CMK (cell line): Measurements from ENCODE around the gene GAB1.

Experiments
- DNase-seq: peaks from one replicate; pipeline ENCODE4 v3.0.0-alpha.2; 2010; ENCODE audit warnings: low read depth

The GAB1 gene

GRCh38 chr4:143417679-143418403, 81.2 kb downstream of the GAB1 start:
- DNase-seq: no peak

- DNase-seq: no peak
Measured at GRCh38 chr4:143420227-143420626, 83.6 kb downstream of the GAB1 start.

- DNase-seq: no peak
Measured at GRCh38 chr4:143421609-143422008, 84.9 kb downstream of the GAB1 start.

DNA sequence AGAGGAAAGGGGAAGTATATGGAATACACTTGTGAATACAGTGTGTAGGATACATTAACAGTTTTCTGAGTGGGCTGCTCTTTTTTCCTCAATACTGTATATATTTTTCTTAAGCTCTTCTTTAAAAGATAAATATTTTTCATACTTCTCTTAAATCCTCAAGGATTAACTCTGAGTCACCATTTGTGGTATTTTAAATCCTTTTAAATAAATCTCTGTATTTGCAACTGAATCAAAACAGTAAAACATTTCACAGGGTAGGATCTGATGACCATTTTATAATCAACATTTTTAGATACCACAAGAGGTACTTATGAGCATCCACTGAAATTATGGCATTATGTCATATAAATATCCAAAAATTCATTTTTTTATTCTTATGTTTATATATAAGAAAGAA, 87.6 kb downstream of the GAB1 start:
- no peak for DNase-seq

GRCh38 chr4:143431526-143432257, 95.0 kb downstream of the GAB1 start:
- DNase-seq: no peak

- DNase-seq: no peak
Measured at GRCh38 chr4:143432258-143432591, 95.5 kb downstream of the GAB1 start.

DNA sequence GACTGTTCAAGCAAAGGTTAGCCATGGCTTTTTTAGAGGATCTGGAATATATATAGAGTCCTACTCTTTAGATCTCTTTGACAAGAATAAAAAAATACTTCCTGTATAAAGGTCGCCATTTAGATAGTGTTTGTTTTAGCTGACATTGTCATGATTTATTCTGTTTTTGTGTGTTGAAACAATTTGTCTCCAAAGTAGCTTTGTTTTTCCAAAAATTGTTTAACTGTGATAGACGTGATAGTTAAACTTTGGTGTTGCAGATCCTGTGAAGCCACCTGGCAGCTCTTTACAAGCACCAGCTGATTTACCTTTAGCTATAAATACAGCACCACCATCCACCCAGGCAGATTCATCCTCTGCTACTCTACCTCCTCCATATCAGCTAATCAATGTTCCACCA, 96.6 kb downstream of the GAB1 start:
- no peak for DNase-seq

- DNase-seq: no peak
Measured at GRCh38 chr4:143435955-143436354, 99.3 kb downstream of the GAB1 start.

GRCh38 chr4:143437476-143437875, 100.8 kb downstream of the GAB1 start:
- no peak for DNase-seq

GRCh38 chr4:143437937-143438336, 101.3 kb downstream of the GAB1 start:
- DNase-seq: no peak

- no peak for DNase-seq
Measured at GRCh38 chr4:143438710-143439109, 102.0 kb downstream of the GAB1 start.

DNA sequence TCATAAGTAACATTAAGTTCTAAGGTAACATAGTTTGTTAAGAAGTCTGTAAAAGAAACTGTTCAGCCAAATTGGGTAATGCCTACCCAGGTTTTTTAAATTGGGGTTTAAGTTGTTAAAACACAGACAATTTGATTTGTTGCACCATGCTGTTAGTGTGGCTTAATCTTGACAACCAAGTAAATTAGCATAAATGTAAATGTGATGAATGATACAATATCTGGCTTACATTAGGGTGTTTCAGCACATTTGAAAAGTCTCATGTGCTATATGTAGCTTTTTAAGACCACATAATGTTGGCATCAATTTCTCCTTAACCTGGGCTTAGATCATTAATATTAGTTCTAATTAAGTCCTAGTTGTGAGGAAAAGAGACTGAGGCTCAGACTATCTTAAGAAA, 104.4 kb downstream of the GAB1 start:
- no peak for DNase-seq

DNA sequence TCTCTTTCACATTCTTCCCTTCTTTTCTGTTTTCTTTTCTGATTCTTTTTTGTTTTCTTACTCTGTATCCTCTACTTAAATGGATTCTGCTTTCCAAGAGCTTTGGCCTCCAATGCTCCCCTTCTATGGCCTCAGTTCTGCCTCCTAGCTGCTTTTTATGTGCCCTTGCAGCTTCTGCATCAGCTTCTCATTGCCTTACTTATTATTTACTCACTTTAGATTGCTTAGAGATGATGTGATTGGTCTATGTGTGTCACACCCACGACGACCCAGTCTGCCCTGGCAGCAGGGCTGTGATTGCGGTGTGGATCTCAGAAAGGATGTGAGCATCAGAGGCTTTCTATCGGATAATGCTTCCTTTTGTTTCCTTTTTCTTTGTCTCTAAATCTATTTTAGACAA, 105.0 kb downstream of the GAB1 start:
- DNase-seq: no peak

- DNase-seq: no peak
Measured at GRCh38 chr4:143443728-143444127, 107.1 kb downstream of the GAB1 start.

DNA sequence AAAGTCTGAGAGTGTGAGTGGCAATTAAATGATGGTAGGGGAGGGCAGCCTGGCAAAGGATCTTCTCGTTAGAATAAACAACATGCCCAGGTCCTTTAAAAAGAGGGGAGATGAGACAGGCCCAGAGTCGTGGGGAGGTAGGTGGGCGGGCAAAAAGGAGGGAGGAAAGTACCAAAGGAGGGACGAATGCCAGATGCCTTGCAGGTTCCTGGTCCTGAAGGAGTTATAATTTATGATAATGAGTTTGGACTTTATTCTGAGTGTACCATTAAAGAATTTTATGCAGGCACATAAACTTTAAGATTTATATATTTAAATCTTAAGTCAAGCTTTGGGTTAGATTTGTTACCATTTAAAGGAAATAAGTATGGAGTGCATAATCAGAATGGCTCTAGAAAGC, 114.5 kb downstream of the GAB1 start:
- DNase-seq: no peak

- no peak for DNase-seq
Measured at GRCh38 chr4:143455211-143455610, 118.5 kb downstream of the GAB1 start.

- no peak for DNase-seq
Measured at GRCh38 chr4:143458966-143459365, 122.3 kb downstream of the GAB1 start.

DNA sequence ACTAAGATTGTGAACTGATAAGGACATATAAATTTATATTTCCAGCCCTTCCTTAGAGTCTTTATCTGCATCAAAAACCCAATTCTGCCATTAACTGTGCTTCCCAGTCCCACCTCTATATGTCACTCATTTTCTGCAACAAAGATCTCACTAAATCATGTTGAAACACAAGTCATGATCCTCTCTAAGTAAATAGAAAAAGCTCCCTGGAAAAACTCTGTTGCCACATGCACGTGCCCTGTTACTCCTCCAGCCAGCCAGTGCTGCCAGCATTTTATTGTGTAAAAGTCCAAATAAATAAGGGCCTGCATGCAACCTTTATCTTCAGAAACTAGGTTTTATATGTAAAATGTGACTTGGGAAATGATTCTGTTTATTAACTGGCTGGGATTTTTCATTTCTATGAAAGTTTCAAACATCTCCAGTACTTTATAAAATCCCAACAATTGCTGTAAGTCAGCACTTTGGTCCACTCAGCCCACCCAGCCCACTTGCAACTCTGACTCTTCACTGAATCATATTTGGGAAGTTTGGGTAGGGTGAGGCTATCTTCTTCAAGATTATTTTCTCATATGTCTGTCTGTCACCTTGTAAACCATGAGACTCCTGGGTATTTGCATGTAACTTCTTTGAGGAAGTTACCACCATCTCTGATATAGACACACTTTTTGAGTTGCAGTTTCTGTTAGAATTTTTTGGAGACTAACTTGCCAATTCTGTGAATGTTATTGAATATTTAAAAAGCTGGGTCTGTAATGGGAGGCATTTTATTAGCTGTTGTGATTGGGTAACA, 136.9 kb downstream of the GAB1 start:
- DNase-seq: no peak

GRCh38 chr4:143477487-143477886, 140.8 kb downstream of the GAB1 start:
- DNase-seq: no peak

DNA sequence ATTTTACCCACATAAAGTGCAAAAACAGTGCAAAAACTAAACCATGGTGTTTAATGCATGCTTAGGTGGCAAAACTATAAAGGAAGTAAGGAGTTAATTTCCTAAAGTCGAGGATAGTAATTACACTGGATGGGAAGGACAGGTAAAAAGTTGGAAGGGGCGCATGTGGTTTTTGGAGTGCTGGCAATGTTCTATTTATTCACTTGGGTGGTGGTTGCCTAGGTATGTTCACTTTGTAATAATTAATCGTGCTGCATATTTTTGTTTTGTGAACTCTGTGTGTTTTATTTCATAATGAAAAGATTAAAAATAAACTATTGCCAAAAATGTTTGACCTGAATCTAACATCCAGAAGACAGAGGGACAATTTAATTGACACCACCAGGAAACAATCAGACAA, 144.7 kb downstream of the GAB1 start:
- no peak for DNase-seq

DNA sequence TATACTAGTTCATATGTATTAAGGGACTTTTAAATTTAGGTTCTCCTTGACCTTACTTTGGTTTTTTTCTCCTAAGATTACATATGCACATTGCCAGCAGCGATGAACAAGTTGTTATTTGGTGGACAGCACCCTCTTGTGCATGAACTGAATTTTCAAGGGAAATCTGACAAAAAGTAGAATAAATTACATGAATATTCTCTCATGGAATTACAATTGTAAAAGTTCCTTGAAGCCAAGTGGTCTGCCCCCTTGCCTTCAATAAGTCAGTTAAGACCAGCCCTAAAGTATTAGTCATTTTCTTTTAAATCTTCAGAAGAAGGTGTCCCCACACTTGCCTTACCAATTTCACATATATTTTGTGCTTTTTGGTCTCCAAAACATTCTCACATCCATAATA, 146.2 kb downstream of the GAB1 start:
- DNase-seq: no peak

GRCh38 chr4:143486314-143486713, 149.6 kb downstream of the GAB1 start:
- no peak for DNase-seq

DNA sequence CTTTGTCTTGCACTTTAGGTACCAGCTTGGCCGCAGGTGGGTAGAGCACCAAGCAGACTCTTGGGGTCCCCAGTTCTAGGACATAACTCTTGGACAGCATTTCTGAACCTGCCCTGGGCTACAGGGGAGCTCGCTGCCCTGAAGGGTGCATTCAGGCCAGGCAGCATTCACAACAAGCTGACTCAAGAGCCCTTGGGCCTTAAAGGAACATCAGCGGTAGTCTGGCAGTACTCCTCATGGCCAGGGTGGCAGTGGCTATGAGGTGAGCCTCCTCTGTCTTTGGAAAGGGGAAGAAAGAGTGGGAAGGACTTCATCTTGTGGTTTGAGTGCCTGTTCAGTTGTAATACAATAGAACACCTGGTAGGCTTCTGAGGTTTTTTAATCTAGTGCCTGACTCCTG, 152.0 kb downstream of the GAB1 start:
- DNase-seq: no peak
